Colonic mucosa (tissue), 4 donors: ENCODE data around the gene PRKCQ. TPM values are rescaled to one million over a fixed set of nuclear protein-coding genes. Genes with fewer than 3 reads are reported as not detected.
"Not testable (repeated sequence)": the region's sequence is repeated elsewhere in the genome, so short reads cannot be mapped to it uniquely, and the experiment has no call there.

Source experiments
- DNase-seq: peaks from one replicate; pipeline ENCODE4 v3.0.0-alpha.2; 2020
- H3K27ac ChIP-seq: fragments of 200-600 bp; one replicate; pipeline ENCODE4 v1.8.0; 2021
- H3K27me3 ChIP-seq: fragments of 200-600 bp; one replicate; pipeline ENCODE4 v1.8.0; 2021
- H3K36me3 ChIP-seq: fragments of 200-600 bp; one replicate; pipeline ENCODE4 v1.8.0; 2021
- H3K4me1 ChIP-seq: fragments of 200-600 bp; one replicate; pipeline ENCODE4 v1.8.0; 2021; ENCODE audit warnings: mild to moderate bottlenecking
- H3K4me3 ChIP-seq: fragments of 200-600 bp; one replicate; pipeline ENCODE4 v1.8.0; 2021
- H3K9ac ChIP-seq, 2 donors: one replicate each; pipeline ENCODE4 v1.7.0; 2013; ENCODE audit warnings: control low read depth in 2 of 2, low read depth in 2 of 2, low read length in 2 of 2
- H3K9me3 ChIP-seq: fragments of 200-600 bp; one replicate; pipeline ENCODE4 v1.8.0; 2021
- intact Hi-C: fragments of 100-400 bp; cut with DNase I; formaldehyde crosslinking; loops from one replicate; pipeline ENCODE4 v1.14.1; 2022
- total RNA-seq, 2 donors: library from RNA; stranded (reverse); fragmentation: NEBNext Ultra II Directional in 1 of 2; extraction: Animal tissue kit (Norgen Biotek cat#: 25700) in 1 of 2; gene quantifications; one replicate each; pipeline ENCODE4 v1.2.1, GENCODE V29; 2021
- TF ChIP-seq, protein P1 (sequence below): fragments of 200-600 bp; IDR thresholded peaks from one replicate; pipeline ENCODE4 v1.8.0; 2022; ENCODE audit warnings: antibody characterized with exemption, mild to moderate bottlenecking
- donor health status: healthy.
- donor health status: DM: no; HTN: no; CAD: no.
- donor health status: DM: no; HTN: no; CAD: no.

PRKCQ gene
- total RNA-seq, 2 donors from 2014 or later = 0.93 to 0.94 TPM

DNA sequence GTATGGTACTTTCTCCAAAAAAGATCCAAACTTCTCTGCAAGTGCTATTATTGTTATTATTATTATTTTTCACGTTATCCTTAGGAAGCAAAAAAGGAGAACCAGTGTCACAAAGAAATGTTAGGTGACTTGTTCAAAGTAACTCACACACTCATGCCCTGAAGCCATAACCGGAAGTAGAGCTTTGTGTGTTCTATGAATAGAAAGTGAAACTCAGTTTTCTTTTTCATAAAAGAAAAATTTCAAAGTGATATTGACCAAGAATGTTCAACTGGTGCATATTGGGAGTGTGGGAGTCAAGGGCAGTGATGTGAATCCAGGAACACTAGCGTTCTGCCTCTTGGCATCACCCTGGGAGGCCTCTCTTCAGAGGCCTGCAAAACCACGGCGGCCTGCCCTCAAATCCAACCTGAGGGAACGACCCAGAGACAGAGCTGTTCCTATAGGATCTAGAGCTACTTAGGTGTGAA is 106.1 kb downstream of the PRKCQ start:
- H3K9me3 ChIP-seq = no peaks in the 10 kb centered on the region
- H3K9ac ChIP-seq = no peak overlapping the region
- no peaks in the 10 kb centered on the region for H3K36me3 ChIP-seq
- peak overlapping the region; percentile 41 for H3K27ac ChIP-seq
- no peak for DNase-seq
- no peaks in the 10 kb centered on the region for H3K4me1 ChIP-seq
- no peak overlapping the region for H3K4me3 ChIP-seq
- no peaks in the 10 kb centered on the region for H3K27me3 ChIP-seq
- intact Hi-C loops = no loop called here
- TF ChIP-seq, protein P1, sequence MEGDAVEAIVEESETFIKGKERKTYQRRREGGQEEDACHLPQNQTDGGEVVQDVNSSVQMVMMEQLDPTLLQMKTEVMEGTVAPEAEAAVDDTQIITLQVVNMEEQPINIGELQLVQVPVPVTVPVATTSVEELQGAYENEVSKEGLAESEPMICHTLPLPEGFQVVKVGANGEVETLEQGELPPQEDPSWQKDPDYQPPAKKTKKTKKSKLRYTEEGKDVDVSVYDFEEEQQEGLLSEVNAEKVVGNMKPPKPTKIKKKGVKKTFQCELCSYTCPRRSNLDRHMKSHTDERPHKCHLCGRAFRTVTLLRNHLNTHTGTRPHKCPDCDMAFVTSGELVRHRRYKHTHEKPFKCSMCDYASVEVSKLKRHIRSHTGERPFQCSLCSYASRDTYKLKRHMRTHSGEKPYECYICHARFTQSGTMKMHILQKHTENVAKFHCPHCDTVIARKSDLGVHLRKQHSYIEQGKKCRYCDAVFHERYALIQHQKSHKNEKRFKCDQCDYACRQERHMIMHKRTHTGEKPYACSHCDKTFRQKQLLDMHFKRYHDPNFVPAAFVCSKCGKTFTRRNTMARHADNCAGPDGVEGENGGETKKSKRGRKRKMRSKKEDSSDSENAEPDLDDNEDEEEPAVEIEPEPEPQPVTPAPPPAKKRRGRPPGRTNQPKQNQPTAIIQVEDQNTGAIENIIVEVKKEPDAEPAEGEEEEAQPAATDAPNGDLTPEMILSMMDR = no peak

GRCh38 chr10:6473430-6473829 is 106.6 kb downstream of the PRKCQ start:
- Histone ChIP-seq H3K27ac (no peak overlapping the region), H3K4me3 (no peak overlapping the region), H3K9ac (no peak overlapping the region), H3K36me3 (no peaks in the 10 kb centered on the region), H3K4me1 (no peaks in the 10 kb centered on the region), H3K27me3 (no peaks in the 10 kb centered on the region), H3K9me3 (no peaks in the 10 kb centered on the region)
- TF ChIP-seq, protein P1 = no peak
- DNase-seq = peak; percentile 20
- intact Hi-C loops = no loop called here

GRCh38 chr10:6472710-6473005 is 107.4 kb downstream of the PRKCQ start:
- H3K4me3 ChIP-seq, H3K27ac ChIP-seq, H3K9ac ChIP-seq, H3K36me3 ChIP-seq, H3K27me3 ChIP-seq, H3K9me3 ChIP-seq, DNase-seq, intact Hi-C loops, H3K4me1 ChIP-seq: not testable (repeated sequence)

GRCh38 chr10:6470894-6471618 is 109.0 kb downstream of the PRKCQ start:
- TF ChIP-seq, protein P1 = no peak
- H3K9ac ChIP-seq = no peak overlapping the region
- no peaks in the 10 kb centered on the region for H3K4me1 ChIP-seq
- intact Hi-C loops = no loop called here
- H3K27ac ChIP-seq = no peak overlapping the region
- no peak for DNase-seq
- H3K36me3 ChIP-seq = no peaks in the 10 kb centered on the region
- no peaks in the 10 kb centered on the region for H3K27me3 ChIP-seq
- H3K9me3 ChIP-seq = no peaks in the 10 kb centered on the region
- no peak overlapping the region for H3K4me3 ChIP-seq

DNA sequence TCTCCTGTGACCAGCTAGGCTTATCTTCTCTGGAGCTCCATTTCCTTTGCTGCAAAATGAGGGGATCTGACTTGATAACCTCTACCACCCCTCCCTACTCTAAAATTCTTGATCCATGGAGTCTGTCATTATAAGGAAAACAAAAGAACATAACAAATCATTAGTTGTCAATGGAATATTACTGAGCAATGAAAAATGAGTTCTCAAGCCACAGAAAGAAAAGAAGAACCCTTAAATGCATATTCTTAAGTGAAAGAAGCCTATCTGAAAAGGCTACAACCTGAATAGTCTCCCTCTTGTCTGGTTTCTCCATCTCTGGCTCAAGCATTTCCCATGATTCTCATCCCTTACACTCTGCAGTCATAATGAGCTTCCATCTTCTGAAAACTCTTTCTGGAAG is 110.4 kb downstream of the PRKCQ start:
- no peaks in the 10 kb centered on the region for H3K9me3 ChIP-seq

More for the DNA sequence above, 110.4 kb downstream of the PRKCQ start:
- intact Hi-C loops = no loop called here
- H3K9ac ChIP-seq = no peak overlapping the region
- TF ChIP-seq, protein P1 = no peak
- no peak for DNase-seq
- no peaks in the 10 kb centered on the region for H3K27me3 ChIP-seq
- H3K4me1 ChIP-seq = no peaks in the 10 kb centered on the region
- no peaks in the 10 kb centered on the region for H3K36me3 ChIP-seq
- H3K27ac ChIP-seq = no peak overlapping the region
- no peak overlapping the region for H3K4me3 ChIP-seq
